HG03175 (cell line): Measurements from ENCODE around the gene LMO2.
"Not testable (repeated sequence)": the region's sequence is repeated elsewhere in the genome, so short reads cannot be mapped to it uniquely, and the experiment has no call there.

ENCODE experiments used
- ATAC-seq: cut with Tn5 transposase; IDR thresholded peaks from one replicate; pipeline ENCODE4 v1.9.1; 2021; ENCODE audit warnings: mild to moderate bottlenecking, moderate library complexity; ENCODE audit not compliant: unreplicated experiment

The LMO2 gene

GRCh38 chr11:33828604-33829429 is 63.1 kb downstream of the LMO2 start:
- ATAC-seq = no peak

GRCh38 chr11:33827206-33827605 is 64.7 kb downstream of the LMO2 start:
- no peak for ATAC-seq

GRCh38 chr11:33825854-33826560 is 65.9 kb downstream of the LMO2 start:
- ATAC-seq = no peak

GRCh38 chr11:33822981-33823380 is 68.9 kb downstream of the LMO2 start:
- not testable (repeated sequence) for ATAC-seq

GRCh38 chr11:33819278-33820035 is 72.4 kb downstream of the LMO2 start:
- ATAC-seq = no peak
